HepG2 (cell line): ENCODE measurements around the gene ZNF217. TPM values are rescaled to one million over a fixed set of nuclear protein-coding genes. Genes with fewer than 3 reads are reported as not detected.

Experiments used
- GLI4 ChIP-seq: sonication (generic); formaldehyde crosslinking; IDR thresholded peaks from 2 replicates; pipeline ENCODE4 v1.5.1; 2020; ENCODE audit warnings: missing genetic modification reagents, mild to moderate bottlenecking, moderate library complexity, borderline replicate concordance
- HOMEZ ChIP-seq: IDR thresholded peaks from 2 replicates; pipeline ENCODE4 v1.6.1; 2016; ENCODE audit warnings: low read depth
- SIN3B ChIP-seq: fragments of 150-350 bp; IDR thresholded peaks from 2 replicates; pipeline ENCODE4 v1.6.1; 2014; ENCODE audit warnings: low read length
- STAT6 ChIP-seq: sonication (generic); formaldehyde crosslinking; IDR thresholded peaks from 2 replicates; pipeline ENCODE4 v1.4.0; 2020; ENCODE audit warnings: missing genetic modification reagents, mild to moderate bottlenecking, borderline replicate concordance
- polyA plus RNA-seq, 8 experiments: library from polyadenylated mRNA; depleted of rRNA in 3 of 8; stranded (reverse) in 7 of 8; unstranded in 1 of 8; fragments of >200 nt; fragmentation: Illumina TruSeq in 4 of 8; extraction: Trizol in 4 of 8; gene quantifications; 2 replicates each; pipeline versions ENCODE4 v1.2.1 to v1.2.3, GENCODE V29; 2011 to 2016; ENCODE audit warnings: low read depth in 4 of 8, missing spikeins in 1 of 8, mixed read lengths in 1 of 8; ENCODE audit not compliant: insufficient read depth in 1 of 8
- total RNA-seq, 5 experiments: library from RNA; depleted of rRNA; stranded (reverse); fragments of >200 nt; fragmentation: Illumina TruSeq; extraction: Trizol; gene quantifications; 2 replicates each; pipeline ENCODE4 v1.2.3, GENCODE V29; 2016; ENCODE audit warnings: low read depth in 1 of 5
- TF ChIP-seq, protein P1 (sequence below): sonication (generic); formaldehyde crosslinking; IDR thresholded peaks from 2 replicates; pipeline ENCODE4 v1.5.1; 2020; ENCODE audit warnings: missing genetic modification reagents, mild to moderate bottlenecking, borderline replicate concordance
- TF ChIP-seq, protein P2 (sequence below): IDR thresholded peaks from 2 replicates; pipeline ENCODE4 v1.6.1; 2018; ENCODE audit warnings: missing genetic modification reagents, mild to moderate bottlenecking, missing compliant biosample characterization
- TF ChIP-seq, protein P3 (sequence below): IDR thresholded peaks from 2 replicates; pipeline ENCODE4 v1.6.1; 2016; ENCODE audit warnings: low read depth, missing genetic modification reagents, missing compliant biosample characterization
- TF ChIP-seq, protein P4 (sequence below): IDR thresholded peaks from 2 replicates; pipeline ENCODE4 v1.4.0; 2020; ENCODE audit warnings: mild to moderate bottlenecking, missing genetic modification reagents

The ZNF217 gene
- total and polyA plus RNA-seq, 2 of the 13 experiments (the other 11 are each of a cell fraction or from before 2014, with no cell fraction given), result 22.3 to 29.8 TPM

DNA sequence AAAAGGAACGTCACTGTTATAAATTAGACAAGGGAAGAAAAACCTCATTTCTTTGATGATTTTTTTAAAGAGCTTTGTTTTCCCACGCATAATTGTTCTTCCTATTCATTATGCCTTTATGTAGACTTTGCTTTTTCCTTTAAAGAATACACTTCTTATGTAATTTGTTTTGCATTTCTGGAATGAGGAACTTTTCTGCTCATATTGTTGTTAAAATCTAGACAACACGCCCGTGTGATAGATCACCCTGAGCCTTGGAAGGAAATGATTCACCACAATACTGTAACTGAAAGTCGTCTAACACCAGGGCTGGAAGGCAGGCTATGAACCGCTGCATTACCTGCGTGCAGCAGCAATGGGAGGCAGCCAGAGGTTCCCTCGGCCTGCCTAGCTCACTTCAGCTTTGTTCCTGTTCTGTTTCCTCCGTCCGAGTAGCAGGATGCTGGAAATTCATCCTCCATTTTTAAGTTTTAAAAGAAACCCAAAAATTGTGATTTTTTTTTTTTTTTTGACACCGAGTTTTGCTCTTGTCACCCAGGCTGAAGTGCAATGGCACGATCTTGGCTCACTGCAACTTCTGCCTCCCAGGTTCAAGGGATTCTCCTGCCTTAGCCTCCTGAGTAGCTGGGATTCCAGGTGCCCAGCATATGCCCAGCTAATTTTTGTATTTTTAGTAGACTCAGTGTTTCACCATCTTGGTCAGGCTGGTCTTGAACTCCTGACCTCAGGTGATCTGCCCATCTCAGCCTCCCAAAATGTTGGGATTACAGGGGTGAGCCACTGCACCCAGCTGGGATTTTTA, 49.6 kb upstream of the ZNF217 start (continued):
- TF ChIP-seq HOMEZ (CRISPR knock-in tag) (0 out of 2 replicates have a peak, but pooled peaks have one; percentile 1), STAT6 (CRISPR knock-in tag) (peak; percentile 95; the same call in 1 of the 2 replicates), SIN3B (no peak), GLI4 (0 out of 2 replicates have a peak, but pooled peaks have one; percentile 48)
- TF ChIP-seq, protein P1, sequence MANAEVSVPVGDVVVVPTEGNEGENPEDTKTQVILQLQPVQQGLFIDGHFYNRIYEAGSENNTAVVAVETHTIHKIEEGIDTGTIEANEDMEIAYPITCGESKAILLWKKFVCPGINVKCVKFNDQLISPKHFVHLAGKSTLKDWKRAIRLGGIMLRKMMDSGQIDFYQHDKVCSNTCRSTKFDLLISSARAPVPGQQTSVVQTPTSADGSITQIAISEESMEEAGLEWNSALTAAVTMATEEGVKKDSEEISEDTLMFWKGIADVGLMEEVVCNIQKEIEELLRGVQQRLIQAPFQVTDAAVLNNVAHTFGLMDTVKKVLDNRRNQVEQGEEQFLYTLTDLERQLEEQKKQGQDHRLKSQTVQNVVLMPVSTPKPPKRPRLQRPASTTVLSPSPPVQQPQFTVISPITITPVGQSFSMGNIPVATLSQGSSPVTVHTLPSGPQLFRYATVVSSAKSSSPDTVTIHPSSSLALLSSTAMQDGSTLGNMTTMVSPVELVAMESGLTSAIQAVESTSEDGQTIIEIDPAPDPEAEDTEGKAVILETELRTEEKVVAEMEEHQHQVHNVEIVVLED (CRISPR knock-in tag), result peak; percentile 28; the same call in 1 of the 2 replicates
- TF ChIP-seq, protein P2, sequence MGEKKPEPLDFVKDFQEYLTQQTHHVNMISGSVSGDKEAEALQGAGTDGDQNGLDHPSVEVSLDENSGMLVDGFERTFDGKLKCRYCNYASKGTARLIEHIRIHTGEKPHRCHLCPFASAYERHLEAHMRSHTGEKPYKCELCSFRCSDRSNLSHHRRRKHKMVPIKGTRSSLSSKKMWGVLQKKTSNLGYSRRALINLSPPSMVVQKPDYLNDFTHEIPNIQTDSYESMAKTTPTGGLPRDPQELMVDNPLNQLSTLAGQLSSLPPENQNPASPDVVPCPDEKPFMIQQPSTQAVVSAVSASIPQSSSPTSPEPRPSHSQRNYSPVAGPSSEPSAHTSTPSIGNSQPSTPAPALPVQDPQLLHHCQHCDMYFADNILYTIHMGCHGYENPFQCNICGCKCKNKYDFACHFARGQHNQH (CRISPR knock-in tag), result no peak; the same call in 1 of the 2 replicates
- TF ChIP-seq, protein P3, sequence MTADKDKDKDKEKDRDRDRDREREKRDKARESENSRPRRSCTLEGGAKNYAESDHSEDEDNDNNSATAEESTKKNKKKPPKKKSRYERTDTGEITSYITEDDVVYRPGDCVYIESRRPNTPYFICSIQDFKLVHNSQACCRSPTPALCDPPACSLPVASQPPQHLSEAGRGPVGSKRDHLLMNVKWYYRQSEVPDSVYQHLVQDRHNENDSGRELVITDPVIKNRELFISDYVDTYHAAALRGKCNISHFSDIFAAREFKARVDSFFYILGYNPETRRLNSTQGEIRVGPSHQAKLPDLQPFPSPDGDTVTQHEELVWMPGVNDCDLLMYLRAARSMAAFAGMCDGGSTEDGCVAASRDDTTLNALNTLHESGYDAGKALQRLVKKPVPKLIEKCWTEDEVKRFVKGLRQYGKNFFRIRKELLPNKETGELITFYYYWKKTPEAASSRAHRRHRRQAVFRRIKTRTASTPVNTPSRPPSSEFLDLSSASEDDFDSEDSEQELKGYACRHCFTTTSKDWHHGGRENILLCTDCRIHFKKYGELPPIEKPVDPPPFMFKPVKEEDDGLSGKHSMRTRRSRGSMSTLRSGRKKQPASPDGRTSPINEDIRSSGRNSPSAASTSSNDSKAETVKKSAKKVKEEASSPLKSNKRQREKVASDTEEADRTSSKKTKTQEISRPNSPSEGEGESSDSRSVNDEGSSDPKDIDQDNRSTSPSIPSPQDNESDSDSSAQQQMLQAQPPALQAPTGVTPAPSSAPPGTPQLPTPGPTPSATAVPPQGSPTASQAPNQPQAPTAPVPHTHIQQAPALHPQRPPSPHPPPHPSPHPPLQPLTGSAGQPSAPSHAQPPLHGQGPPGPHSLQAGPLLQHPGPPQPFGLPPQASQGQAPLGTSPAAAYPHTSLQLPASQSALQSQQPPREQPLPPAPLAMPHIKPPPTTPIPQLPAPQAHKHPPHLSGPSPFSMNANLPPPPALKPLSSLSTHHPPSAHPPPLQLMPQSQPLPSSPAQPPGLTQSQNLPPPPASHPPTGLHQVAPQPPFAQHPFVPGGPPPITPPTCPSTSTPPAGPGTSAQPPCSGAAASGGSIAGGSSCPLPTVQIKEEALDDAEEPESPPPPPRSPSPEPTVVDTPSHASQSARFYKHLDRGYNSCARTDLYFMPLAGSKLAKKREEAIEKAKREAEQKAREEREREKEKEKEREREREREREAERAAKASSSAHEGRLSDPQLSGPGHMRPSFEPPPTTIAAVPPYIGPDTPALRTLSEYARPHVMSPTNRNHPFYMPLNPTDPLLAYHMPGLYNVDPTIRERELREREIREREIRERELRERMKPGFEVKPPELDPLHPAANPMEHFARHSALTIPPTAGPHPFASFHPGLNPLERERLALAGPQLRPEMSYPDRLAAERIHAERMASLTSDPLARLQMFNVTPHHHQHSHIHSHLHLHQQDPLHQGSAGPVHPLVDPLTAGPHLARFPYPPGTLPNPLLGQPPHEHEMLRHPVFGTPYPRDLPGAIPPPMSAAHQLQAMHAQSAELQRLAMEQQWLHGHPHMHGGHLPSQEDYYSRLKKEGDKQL (CRISPR knock-in tag), result peak; percentile 10
- TF ChIP-seq, protein P4, sequence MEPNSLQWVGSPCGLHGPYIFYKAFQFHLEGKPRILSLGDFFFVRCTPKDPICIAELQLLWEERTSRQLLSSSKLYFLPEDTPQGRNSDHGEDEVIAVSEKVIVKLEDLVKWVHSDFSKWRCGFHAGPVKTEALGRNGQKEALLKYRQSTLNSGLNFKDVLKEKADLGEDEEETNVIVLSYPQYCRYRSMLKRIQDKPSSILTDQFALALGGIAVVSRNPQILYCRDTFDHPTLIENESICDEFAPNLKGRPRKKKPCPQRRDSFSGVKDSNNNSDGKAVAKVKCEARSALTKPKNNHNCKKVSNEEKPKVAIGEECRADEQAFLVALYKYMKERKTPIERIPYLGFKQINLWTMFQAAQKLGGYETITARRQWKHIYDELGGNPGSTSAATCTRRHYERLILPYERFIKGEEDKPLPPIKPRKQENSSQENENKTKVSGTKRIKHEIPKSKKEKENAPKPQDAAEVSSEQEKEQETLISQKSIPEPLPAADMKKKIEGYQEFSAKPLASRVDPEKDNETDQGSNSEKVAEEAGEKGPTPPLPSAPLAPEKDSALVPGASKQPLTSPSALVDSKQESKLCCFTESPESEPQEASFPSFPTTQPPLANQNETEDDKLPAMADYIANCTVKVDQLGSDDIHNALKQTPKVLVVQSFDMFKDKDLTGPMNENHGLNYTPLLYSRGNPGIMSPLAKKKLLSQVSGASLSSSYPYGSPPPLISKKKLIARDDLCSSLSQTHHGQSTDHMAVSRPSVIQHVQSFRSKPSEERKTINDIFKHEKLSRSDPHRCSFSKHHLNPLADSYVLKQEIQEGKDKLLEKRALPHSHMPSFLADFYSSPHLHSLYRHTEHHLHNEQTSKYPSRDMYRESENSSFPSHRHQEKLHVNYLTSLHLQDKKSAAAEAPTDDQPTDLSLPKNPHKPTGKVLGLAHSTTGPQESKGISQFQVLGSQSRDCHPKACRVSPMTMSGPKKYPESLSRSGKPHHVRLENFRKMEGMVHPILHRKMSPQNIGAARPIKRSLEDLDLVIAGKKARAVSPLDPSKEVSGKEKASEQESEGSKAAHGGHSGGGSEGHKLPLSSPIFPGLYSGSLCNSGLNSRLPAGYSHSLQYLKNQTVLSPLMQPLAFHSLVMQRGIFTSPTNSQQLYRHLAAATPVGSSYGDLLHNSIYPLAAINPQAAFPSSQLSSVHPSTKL (CRISPR knock-in tag), result peak; percentile 51; the same call in 1 of the 2 replicates
